ENCODE measurements around the gene DLGAP1.

- no peak for TF ChIP-seq CTCF (IDR thresholded peaks at IDR 0.05)
- no peak for TF ChIP-seq MXI1 (IDR thresholded peaks at IDR 0.05; ENCODE audit: low read depth, low read length)
These were observed 540.1 kb downstream of the DLGAP1 start for GRCh38 chr18:3914833-3915610.
